Measurements from ENCODE around the gene PTX3. TPM values are rescaled to one million over a fixed set of nuclear protein-coding genes. Genes with fewer than 3 reads are reported as not detected.

The PTX3 gene
- total RNA-seq, 1 experiment from 2014 or later: 4.3 TPM

DNA sequence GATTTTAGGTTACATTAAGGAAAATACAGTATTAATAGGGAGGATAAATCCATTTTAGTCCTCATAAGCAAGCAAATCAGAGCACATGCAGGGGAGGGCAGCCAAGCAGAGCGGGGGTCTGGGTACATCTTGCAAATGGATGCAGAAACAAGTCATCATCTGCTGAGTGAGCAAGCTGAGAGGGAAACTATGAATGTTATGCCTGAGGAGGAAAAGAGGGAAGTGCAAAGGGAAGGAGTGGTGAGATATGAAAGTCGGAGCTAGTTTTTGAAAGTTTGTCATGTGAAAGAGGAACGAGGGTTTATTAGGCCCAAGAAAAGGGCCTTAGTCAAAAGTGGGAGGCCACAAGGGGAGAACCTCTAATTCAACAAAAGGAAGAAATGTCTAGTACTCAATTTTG is 15.4 kb downstream of the PTX3 start:
- H3K36me3 ChIP-seq (ENCODE audit: insufficient read depth, low read length, poor library complexity, severe bottlenecking): no peaks in the 10 kb centered on the region
- H3K27ac ChIP-seq (ENCODE audit: low read depth, low read length, poor library complexity, severe bottlenecking): no peak overlapping the region
- no peak for TF ChIP-seq EZH2 (IDR thresholded peaks at IDR 0.05; ENCODE audit: borderline replicate concordance, low read depth, low read length, poor library complexity, severe bottlenecking)
- TF ChIP-seq, protein P1, sequence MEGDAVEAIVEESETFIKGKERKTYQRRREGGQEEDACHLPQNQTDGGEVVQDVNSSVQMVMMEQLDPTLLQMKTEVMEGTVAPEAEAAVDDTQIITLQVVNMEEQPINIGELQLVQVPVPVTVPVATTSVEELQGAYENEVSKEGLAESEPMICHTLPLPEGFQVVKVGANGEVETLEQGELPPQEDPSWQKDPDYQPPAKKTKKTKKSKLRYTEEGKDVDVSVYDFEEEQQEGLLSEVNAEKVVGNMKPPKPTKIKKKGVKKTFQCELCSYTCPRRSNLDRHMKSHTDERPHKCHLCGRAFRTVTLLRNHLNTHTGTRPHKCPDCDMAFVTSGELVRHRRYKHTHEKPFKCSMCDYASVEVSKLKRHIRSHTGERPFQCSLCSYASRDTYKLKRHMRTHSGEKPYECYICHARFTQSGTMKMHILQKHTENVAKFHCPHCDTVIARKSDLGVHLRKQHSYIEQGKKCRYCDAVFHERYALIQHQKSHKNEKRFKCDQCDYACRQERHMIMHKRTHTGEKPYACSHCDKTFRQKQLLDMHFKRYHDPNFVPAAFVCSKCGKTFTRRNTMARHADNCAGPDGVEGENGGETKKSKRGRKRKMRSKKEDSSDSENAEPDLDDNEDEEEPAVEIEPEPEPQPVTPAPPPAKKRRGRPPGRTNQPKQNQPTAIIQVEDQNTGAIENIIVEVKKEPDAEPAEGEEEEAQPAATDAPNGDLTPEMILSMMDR (conservative IDR thresholded peaks at IDR 0.05; ENCODE audit: low read depth, low read length): no peak
- POLR2A ChIA-PET (ENCODE audit: low non-redundant PET): no interaction called here
- CTCF ChIA-PET: no interaction called here
- BruUV-seq (replicated peaks): no TSS peak
- H3K4me3 ChIP-seq (ENCODE audit: low read depth, low read length, poor library complexity, severe bottlenecking): no peak overlapping the region
- intact Hi-C loops (cut with micrococcal nuclease; ENCODE audit: unreplicated experiment): no loop called here
- H3K4me1 ChIP-seq (ENCODE audit: insufficient read depth, low read length, poor library complexity, severe bottlenecking): no peaks in the 10 kb centered on the region
- H3K27me3 ChIP-seq (replicated peaks; ENCODE audit: insufficient read depth, low read depth, low read length, poor library complexity): peaks cover 6% of the 10 kb centered on the region
- no peak for DNase-seq (ENCODE audit: low spot score)
- H3K9me3 ChIP-seq (ENCODE audit: low read depth, low read length, poor library complexity, severe bottlenecking): no peaks in the 10 kb centered on the region

DNA sequence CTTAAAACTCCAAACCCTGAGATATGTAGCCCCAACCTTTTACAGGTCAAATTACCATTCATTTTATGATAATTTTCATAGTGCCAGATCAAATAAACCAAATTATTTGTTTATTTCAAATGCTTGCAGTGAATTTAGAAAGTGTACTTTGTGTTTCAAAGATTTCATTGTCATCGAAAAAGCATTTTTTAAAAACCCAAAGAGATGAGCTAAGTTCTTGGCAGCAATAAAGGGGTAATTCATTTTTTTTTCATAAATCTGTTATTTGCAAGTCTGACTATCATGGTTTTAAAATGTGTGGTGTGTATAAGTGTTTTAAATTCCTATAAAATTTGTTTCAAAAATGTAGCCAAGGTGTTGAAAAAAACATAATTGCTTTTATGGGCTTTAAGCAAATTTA is 17.2 kb downstream of the PTX3 start:
- Histone ChIP-seq H3K9me3 (ENCODE audit: low read depth, low read length, poor library complexity, severe bottlenecking) (no peaks in the 10 kb centered on the region), H3K4me3 (ENCODE audit: low read depth, low read length, poor library complexity, severe bottlenecking) (no peak overlapping the region), H3K4me1 (ENCODE audit: insufficient read depth, low read length, poor library complexity, severe bottlenecking) (no peaks in the 10 kb centered on the region), H3K27me3 (replicated peaks; ENCODE audit: insufficient read depth, low read depth, low read length, poor library complexity) (peaks cover 19% of the 10 kb centered on the region), H3K36me3 (ENCODE audit: insufficient read depth, low read length, poor library complexity, severe bottlenecking) (no peaks in the 10 kb centered on the region), H3K27ac (ENCODE audit: low read depth, low read length, poor library complexity, severe bottlenecking) (no peak overlapping the region)
- no peak for DNase-seq (ENCODE audit: low spot score)
- TF ChIP-seq, protein P1 (conservative IDR thresholded peaks at IDR 0.05; ENCODE audit: low read depth, low read length): no peak
- no peak for TF ChIP-seq EZH2 (IDR thresholded peaks at IDR 0.05; ENCODE audit: borderline replicate concordance, low read depth, low read length, poor library complexity, severe bottlenecking)
- POLR2A ChIA-PET (ENCODE audit: low non-redundant PET): no interaction called here
- CTCF ChIA-PET: no interaction called here
- intact Hi-C loops (cut with micrococcal nuclease; ENCODE audit: unreplicated experiment): no loop called here
- no TSS peak for BruUV-seq (replicated peaks)

DNA sequence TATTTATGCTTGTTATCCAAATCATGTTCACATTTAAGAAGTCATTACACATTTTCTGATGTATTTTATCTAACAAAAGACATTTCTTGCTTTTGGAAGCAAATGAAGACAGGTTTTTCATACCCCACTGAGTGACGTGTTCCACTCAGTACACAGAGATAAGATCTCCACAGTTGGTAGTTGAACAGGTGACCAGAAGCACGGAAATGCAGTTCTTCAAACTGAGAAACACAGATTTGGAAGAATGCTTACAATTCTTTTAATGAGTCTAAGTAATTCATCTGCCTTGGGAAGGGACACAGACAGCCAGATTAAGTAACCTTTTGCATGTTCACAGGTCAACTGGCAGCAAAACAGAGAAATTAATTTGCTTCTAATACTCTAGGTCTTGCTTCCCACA is 23.1 kb downstream of the PTX3 start:
- Histone ChIP-seq H3K9me3 (ENCODE audit: low read depth, low read length, poor library complexity, severe bottlenecking) (no peaks in the 10 kb centered on the region), H3K36me3 (ENCODE audit: insufficient read depth, low read length, poor library complexity, severe bottlenecking) (no peaks in the 10 kb centered on the region), H3K27ac (ENCODE audit: low read depth, low read length, poor library complexity, severe bottlenecking) (no peak overlapping the region), H3K4me1 (ENCODE audit: insufficient read depth, low read length, poor library complexity, severe bottlenecking) (no peaks in the 10 kb centered on the region), H3K4me3 (ENCODE audit: low read depth, low read length, poor library complexity, severe bottlenecking) (no peak overlapping the region), H3K27me3 (replicated peaks; ENCODE audit: insufficient read depth, low read depth, low read length, poor library complexity) (peaks cover 28% of the 10 kb centered on the region)
- intact Hi-C loops (cut with micrococcal nuclease; ENCODE audit: unreplicated experiment): no loop called here
- DNase-seq (ENCODE audit: low spot score): no peak
- CTCF ChIA-PET: no interaction called here
- no TSS peak for BruUV-seq (replicated peaks)
- TF ChIP-seq EZH2 (IDR thresholded peaks at IDR 0.05; ENCODE audit: borderline replicate concordance, low read depth, low read length, poor library complexity, severe bottlenecking): no peak
- TF ChIP-seq, protein P1 (conservative IDR thresholded peaks at IDR 0.05; ENCODE audit: low read depth, low read length): no peak
- POLR2A ChIA-PET (ENCODE audit: low non-redundant PET): no interaction called here

Measured in A673 (cell line).